Endothelial cell of umbilical vein (primary cell): ENCODE results near the gene ZBTB34. TPM values are rescaled to one million over a fixed set of nuclear protein-coding genes. Genes with fewer than 3 reads are reported as not detected.

Source experiments
- BruUV-seq: library from RNA; stranded (reverse); fragments of 400-500 nt; replicated peaks from 2 replicates; lab custom pipeline; 2021; lab: Mats Ljungman, UMichigan
- CTCF ChIA-PET: fragments of 300-600, 350-600 bp; sonication (Branson Sonifier 250); formaldehyde crosslinking; loops from one replicate; lab custom pipeline; 2021; ENCODE audit warnings: antibody characterized with exemption, inconsistent platforms; lab: Charles Lee
- POLR2A ChIA-PET: fragments of 300-600, 350-600 bp; sonication (Branson Sonifier 250); formaldehyde crosslinking; loops from one replicate; lab custom pipeline; 2021; ENCODE audit warnings: antibody characterized with exemption, inconsistent platforms; lab: Charles Lee
- DNase-seq: peaks from one replicate; pipeline ENCODE4 v3.0.0-alpha.2; 2011; ENCODE audit warnings: low read depth, low spot score
- FAIRE-seq: peaks from 2 replicates; lab custom pipeline; 2011; peaks lifted over from hg19 to GRCh38; lab: Jason Lieb, UNC
- H2AFZ ChIP-seq: 2 replicates; pipeline ENCODE4 v1.6.0; 2012; ENCODE audit warnings: low read depth, low read length, control low read depth, inconsistent platforms
- H3K27ac ChIP-seq: 2 replicates; pipeline ENCODE4 v1.5.1; 2011; ENCODE audit warnings: low read depth, mild to moderate bottlenecking, control low read depth, low read length, moderate library complexity; ENCODE audit not compliant: insufficient read depth
- H3K27me3 ChIP-seq, 2 experiments: 2 replicates each; pipeline versions ENCODE4 v1.6.0 to v1.6.1; 2011; ENCODE audit warnings: low read length in 2 of 2, mixed read lengths in 1 of 2; ENCODE audit not compliant: control insufficient read depth in 2 of 2, insufficient read depth in 2 of 2
- H3K36me3 ChIP-seq, 2 experiments: 2 replicates in 1 of 2; 3 replicates in 1 of 2; pipeline ENCODE4 v1.5.1; 2011; ENCODE audit warnings: low read length in 2 of 2, mild to moderate bottlenecking in 1 of 2, moderate library complexity in 1 of 2; ENCODE audit not compliant: control insufficient read depth in 2 of 2, insufficient read depth in 2 of 2; ENCODE audit errors: extremely low read depth in 1 of 2
- H3K4me1 ChIP-seq: 3 replicates; pipeline ENCODE4 v1.5.1; 2011; ENCODE audit warnings: mild to moderate bottlenecking, low read length; ENCODE audit not compliant: control insufficient read depth, insufficient read depth; ENCODE audit errors: extremely low read depth
- H3K4me2 ChIP-seq: 2 replicates; pipeline ENCODE4 v1.6.1; 2011; ENCODE audit warnings: low read length, control low read depth, mixed read lengths; ENCODE audit not compliant: insufficient read depth
- H3K4me3 ChIP-seq, 3 experiments: fragments of 200-600 bp in 1 of 3; sonication (generic), shearing (Covaris generic) in 1 of 3; replicated peaks in 1 of 3; 2 replicates each; pipeline ENCODE4 v1.5.1; 2011 to 2016; ENCODE audit warnings: control low read depth in 3 of 3, low read length in 3 of 3, mild to moderate bottlenecking in 2 of 3, inconsistent platforms in 1 of 3, low read depth in 1 of 3, moderate library complexity in 1 of 3; ENCODE audit not compliant: insufficient read depth in 1 of 3
- H3K79me2 ChIP-seq: 2 replicates; pipeline ENCODE4 v1.6.0; 2012; ENCODE audit warnings: low read length, inconsistent platforms; ENCODE audit not compliant: control insufficient read depth, insufficient read depth
- H3K9ac ChIP-seq: replicated peaks from 2 replicates; pipeline ENCODE3; 2011; ENCODE audit warnings: low read length, control low read depth; ENCODE audit not compliant: insufficient read depth; ENCODE audit errors: extremely low read depth
- H3K9me1 ChIP-seq: replicated peaks from 3 replicates; pipeline ENCODE4 v1.6.0; 2011; ENCODE audit warnings: mild to moderate bottlenecking, low read length; ENCODE audit not compliant: control insufficient read depth, insufficient read depth; ENCODE audit errors: extremely low read depth
- H3K9me3 ChIP-seq: replicated peaks from 2 replicates; pipeline ENCODE4 v1.5.1; 2012; ENCODE audit warnings: low read length, inconsistent platforms; ENCODE audit not compliant: control insufficient read depth, insufficient read depth
- H4K20me1 ChIP-seq: replicated peaks from 2 replicates; pipeline ENCODE3; 2011; ENCODE audit warnings: mild to moderate bottlenecking, low read length; ENCODE audit not compliant: control insufficient read depth, insufficient read depth; ENCODE audit errors: extremely low read depth
- CTCF ChIP-seq, 2 donors: IDR thresholded peaks; 1 replicate in 1 of 2; 2 replicates in 1 of 2; pipeline ENCODE4 v1.5.1; 2011; ENCODE audit warnings: low read length in 2 of 2, mild to moderate bottlenecking in 2 of 2, moderate library complexity in 2 of 2, control low read depth in 1 of 2, inconsistent platforms in 1 of 2, low read depth in 1 of 2; ENCODE audit not compliant: insufficient read depth in 1 of 2; ENCODE audit errors: extremely low read depth in 1 of 2
- JUN ChIP-seq: IDR thresholded peaks from 2 replicates; pipeline ENCODE4 v1.6.1; 2011; ENCODE audit warnings: borderline replicate concordance, low read depth; ENCODE audit not compliant: insufficient read length, insufficient read depth
- POLR2A ChIP-seq: IDR thresholded peaks from 2 replicates; pipeline ENCODE4 v1.6.1; 2012; ENCODE audit warnings: low read depth, mild to moderate bottlenecking, control low read depth, low read length
- dilution Hi-C: fragments of 300-500 bp; cut with MboI; formaldehyde crosslinking; loops from one replicate; pipeline ENCODE4 v1.15.0; 2019; ENCODE audit warnings: low sequenced_read_pairs; ENCODE audit not compliant: extremely low pct_ligation_motif_present
- intact Hi-C: fragments of 100-400 bp; cut with micrococcal nuclease; formaldehyde crosslinking; loops from one replicate; pipeline ENCODE4 v1.10.0; 2022
- polyA plus RNA-seq, 4 experiments: library from polyadenylated mRNA; depleted of rRNA in 3 of 4; stranded (reverse) in 3 of 4; unstranded in 1 of 4; fragments of >200 nt; gene quantifications; 2 replicates each; pipeline versions ENCODE4 v1.2.1 to v1.2.3, GENCODE V29; 2011 to 2012; ENCODE audit warnings: missing spikeins in 1 of 4
- total RNA-seq: library from RNA; stranded (reverse); gene quantifications from 2 replicates; pipeline ENCODE4 v1.2.3, GENCODE V29; 2021
- TF ChIP-seq, protein P1 (sequence below): IDR thresholded peaks from 2 replicates; pipeline ENCODE4 v1.6.1; 2011; ENCODE audit not compliant: insufficient read depth, insufficient read length

ZBTB34 gene
- total and polyA plus RNA-seq, 2 donors (not counting 3 experiments of a cell fraction or from before 2014, with no cell fraction given), result 4.0 to 9.6 TPM

DNA sequence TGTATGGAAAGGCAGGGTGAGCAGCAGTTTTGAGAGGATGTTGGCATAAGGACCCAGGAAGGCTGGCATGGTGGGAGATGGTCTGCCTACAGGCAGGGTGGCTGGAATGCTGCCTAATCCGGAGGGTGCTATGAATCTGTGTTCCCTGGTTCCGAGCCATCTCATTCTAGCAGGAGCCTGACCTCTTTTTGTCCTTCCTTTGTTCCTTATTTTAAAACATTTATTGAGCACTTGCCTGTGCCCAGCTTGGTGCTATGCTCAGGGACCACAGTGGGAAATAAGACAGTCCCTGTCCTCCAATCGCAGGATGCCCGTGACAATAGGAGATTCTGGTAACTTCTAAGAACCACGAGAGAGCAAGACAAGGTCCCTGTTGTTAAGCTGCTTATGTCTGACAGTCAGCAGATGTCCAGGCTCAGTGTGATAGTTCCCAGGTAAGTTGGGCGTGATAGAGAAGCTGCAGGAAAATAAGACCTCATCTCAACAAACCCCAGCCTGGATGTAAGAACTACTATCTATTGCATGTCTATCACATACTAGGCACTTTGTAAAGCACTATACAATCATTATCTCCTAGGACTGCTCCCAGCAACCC lies 9.1 kb upstream of the ZBTB34 start:
- no TSS peak for BruUV-seq
- POLR2A ChIA-PET, result no interaction called here
- Histone ChIP-seq H3K27me3 (peaks cover 32% of the 10 kb centered on the region in 2 experiments), H3K9me3 (no peaks in the 10 kb centered on the region), H3K27ac (no peak overlapping the region), H3K9ac (no peak overlapping the region), H3K79me2 (no peaks in the 10 kb centered on the region), H3K9me1 (no peaks in the 10 kb centered on the region), H4K20me1 (no peaks in the 10 kb centered on the region), H3K4me2 (no peak overlapping the region), H3K36me3 (no peaks in the 10 kb centered on the region), H3K4me1 (no peaks in the 10 kb centered on the region), H3K4me3 (no peak overlapping the region), H2AFZ (no peak overlapping the region)
- CTCF ChIA-PET, result interaction anchor here (1.2 kb wide), 1 partner anchor 8 kb away, joined by 3 read pairs; no protein-coding TSS in a partner anchor
- dilution Hi-C loops, result no loop called here
- TF ChIP-seq POLR2A, result no peak
- intact Hi-C loops, result no loop called here
- no peak for FAIRE-seq
- no peak for DNase-seq

DNA sequence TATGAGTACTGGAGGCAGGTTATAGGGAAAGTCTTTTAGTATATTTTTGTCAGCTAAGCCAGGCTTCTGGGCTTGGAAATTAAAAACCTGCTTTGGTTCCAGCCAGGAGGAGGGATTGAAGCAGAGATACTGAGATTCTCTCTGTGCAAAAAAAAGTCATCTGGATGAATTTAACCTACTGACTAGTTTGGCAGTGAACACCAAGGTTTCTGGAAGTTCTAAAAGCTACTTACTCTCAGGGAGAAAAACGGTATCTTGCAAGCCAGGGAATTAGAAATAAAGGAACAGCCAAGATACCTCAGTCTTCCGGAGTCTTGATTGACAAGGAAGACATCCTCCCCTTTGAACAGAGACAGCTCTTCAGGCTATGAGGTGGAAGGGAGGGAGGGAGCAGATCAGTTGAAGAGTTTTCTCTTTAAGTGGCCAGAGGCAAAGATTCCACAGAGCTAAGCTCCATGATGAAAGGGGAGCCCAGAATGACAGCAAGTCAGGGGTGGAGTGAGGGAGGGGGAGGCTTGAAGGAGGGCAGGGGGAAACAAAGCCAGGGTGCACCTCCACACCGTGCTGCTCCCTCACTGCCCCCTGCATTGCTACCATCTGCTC lies 8.3 kb upstream of the ZBTB34 start:
- Histone ChIP-seq H3K4me3 (no peak overlapping the region), H3K36me3 (no peaks in the 10 kb centered on the region), H3K9ac (no peak overlapping the region), H3K4me1 (no peaks in the 10 kb centered on the region), H3K9me1 (no peaks in the 10 kb centered on the region), H3K79me2 (no peaks in the 10 kb centered on the region), H4K20me1 (no peaks in the 10 kb centered on the region), H3K4me2 (no peak overlapping the region), H2AFZ (no peak overlapping the region), H3K27ac (no peak overlapping the region), H3K27me3 (peaks cover 36 to 38% of the 10 kb centered on the region in 2 experiments), H3K9me3 (no peaks in the 10 kb centered on the region)
- no peak for TF ChIP-seq CTCF (IDR thresholded peaks at IDR 0.05; ENCODE audit: extremely low read depth in 1 of 2, insufficient read depth in 1 of 2, low read depth in 1 of 2, low read length in 2 of 2)
- TF ChIP-seq, protein P1, sequence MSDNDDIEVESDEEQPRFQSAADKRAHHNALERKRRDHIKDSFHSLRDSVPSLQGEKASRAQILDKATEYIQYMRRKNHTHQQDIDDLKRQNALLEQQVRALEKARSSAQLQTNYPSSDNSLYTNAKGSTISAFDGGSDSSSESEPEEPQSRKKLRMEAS, result no peak
- TF ChIP-seq JUN, result no peak
- POLR2A ChIA-PET, result no interaction called here
- no TSS peak for BruUV-seq
- dilution Hi-C loops, result no loop called here
- CTCF ChIA-PET, result interaction anchor here (0.6 to 1.2 kb wide), 3 partner anchors 8 to 149 kb away, joined by 3 read pairs; no protein-coding TSS in a partner anchor
- intact Hi-C loops, result no loop called here
- FAIRE-seq (no peak), DNase-seq (no peak)
